HG03196 (cell line): ENCODE results near the gene ZIC4.

Experiments used
- ATAC-seq: cut with Tn5 transposase; IDR thresholded peaks from one replicate; pipeline ENCODE4 v1.9.1; 2021; ENCODE audit not compliant: unreplicated experiment

The ZIC4 gene

GRCh38 chr3:147356145-147356908 lies 50.0 kb downstream of the ZIC4 start:
- no peak for ATAC-seq

GRCh38 chr3:147355753-147356090 lies 50.6 kb downstream of the ZIC4 start:
- ATAC-seq = no peak

- ATAC-seq = no peak
These were observed 51.1 kb downstream of the ZIC4 start for GRCh38 chr3:147355084-147355752.

GRCh38 chr3:147354623-147355022 lies 51.7 kb downstream of the ZIC4 start:
- ATAC-seq = no peak

- no peak for ATAC-seq
These were observed 55.0 kb downstream of the ZIC4 start for GRCh38 chr3:147351301-147351700.

DNA sequence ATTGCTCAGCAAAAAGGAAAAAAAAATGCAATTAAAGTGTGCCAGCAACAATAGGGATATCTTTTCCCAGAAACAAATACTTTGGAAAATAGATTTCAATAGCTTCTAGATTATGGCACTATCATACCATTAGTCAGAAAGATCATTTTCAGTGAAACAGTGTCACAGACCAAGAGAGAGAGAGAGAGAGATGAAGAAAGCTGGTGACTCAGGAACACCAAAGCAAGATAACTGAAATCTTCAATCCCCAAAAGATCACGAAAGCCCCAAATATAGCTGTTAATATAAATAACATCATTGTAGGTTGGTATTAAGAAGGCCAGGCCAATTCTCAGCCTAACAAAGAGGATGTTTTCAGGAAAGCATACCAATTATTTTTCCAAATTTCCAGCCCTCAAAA lies 57.4 kb downstream of the ZIC4 start:
- no peak for ATAC-seq

DNA sequence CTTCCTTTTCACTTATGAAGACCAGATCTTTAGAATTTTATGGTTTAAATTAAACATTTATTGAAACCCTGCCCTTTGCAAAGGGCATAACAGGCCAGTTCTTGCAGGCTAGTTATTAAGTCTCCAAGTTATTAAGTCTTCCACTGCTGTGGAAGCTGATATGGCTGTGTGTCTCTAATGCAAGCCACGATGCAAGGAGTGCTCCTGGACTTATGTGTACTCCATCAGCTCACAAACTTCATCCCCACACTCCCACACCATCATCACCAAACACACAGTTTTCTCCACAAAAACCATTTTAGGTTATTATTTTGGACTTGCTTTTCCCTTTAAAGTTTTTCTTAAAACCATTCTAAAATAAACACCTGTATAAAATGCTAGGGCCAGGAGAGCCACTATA lies 62.4 kb downstream of the ZIC4 start:
- no peak for ATAC-seq

DNA sequence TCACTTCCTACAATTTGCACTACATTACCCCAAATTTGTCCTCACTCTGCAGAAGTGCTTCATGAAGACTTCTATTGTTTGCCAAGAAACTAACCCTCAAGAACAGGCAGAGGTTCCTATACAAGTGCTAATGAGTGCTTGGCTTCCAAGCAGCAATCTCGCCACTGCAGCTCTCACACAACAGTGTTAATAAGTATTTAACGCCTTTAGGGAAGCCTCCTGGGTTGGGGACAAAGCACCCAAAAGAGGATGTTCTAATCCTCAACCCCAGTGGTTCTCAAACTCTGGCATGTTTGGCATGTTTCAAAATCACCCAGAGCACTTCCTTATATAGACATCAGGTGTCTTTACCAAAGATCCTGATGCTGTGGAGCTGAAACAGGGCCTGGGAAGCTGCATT lies 64.6 kb downstream of the ZIC4 start:
- no peak for ATAC-seq

- no peak for ATAC-seq
These were observed 69.6 kb downstream of the ZIC4 start for GRCh38 chr3:147336543-147337278.
